NK-92 (cell line): ENCODE data around the gene IL32.
"Not testable (repeated sequence)": the region's sequence is repeated elsewhere in the genome, so short reads cannot be mapped to it uniquely, and the experiment has no call there.

ENCODE experiments used
- DNase-seq: peaks from one replicate; lab custom pipeline; 2025; ENCODE audit not compliant: unreplicated experiment; lab: John Stamatoyannopoulos, UW

Gene IL32

DNA sequence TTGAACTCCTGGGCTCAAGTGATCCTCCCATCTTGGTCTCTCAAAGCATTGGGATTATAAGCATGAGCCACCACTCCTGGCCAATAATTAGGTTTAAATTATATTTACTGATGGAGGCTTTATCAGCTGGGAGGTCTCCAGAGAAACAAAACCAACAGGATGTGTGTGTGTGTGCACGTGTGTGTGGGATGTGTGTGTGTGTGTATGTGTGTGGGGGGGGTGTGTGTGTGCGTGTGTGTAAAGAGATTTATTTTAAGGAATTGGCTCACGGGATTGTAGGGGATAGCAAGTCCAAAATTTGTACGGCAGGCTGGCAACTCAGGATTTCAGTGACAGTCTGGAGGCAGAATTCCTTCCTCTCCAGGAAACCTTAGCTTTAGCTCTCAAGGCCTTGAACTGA, 14.4 kb upstream of the IL32 start:
- DNase-seq = no peak

- DNase-seq = no peak
Observed at GRCh38 chr16:3051494-3051893, 13.9 kb upstream of the IL32 start.

- DNase-seq = not testable (repeated sequence)
Observed at GRCh38 chr16:3052571-3053329, 12.7 kb upstream of the IL32 start.

- DNase-seq = not testable (repeated sequence)
Observed at GRCh38 chr16:3053330-3053710, 12.1 kb upstream of the IL32 start.

- no peak for DNase-seq
Observed at GRCh38 chr16:3054965-3055733, 10.3 kb upstream of the IL32 start.

DNA sequence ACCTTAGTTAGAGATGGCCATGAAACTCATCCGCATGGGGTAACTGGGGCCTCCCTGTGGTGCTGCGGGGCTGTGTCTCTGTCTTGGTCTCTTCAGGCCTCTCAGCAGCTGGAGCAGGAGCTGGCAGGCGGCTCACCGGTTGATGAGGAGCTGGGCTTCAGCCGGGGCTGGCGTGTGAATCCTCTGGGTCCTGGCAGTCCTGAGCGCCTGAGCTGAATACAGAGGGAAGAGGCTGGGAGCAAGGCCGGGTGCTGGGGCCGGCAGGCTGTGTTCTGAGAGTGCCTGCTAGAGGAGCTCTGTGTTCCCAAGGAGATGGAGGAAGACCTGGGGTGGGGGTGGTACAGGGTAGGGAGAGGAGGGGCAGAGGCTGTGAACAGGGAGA, 9.7 kb upstream of the IL32 start:
- not testable (repeated sequence) for DNase-seq

DNA sequence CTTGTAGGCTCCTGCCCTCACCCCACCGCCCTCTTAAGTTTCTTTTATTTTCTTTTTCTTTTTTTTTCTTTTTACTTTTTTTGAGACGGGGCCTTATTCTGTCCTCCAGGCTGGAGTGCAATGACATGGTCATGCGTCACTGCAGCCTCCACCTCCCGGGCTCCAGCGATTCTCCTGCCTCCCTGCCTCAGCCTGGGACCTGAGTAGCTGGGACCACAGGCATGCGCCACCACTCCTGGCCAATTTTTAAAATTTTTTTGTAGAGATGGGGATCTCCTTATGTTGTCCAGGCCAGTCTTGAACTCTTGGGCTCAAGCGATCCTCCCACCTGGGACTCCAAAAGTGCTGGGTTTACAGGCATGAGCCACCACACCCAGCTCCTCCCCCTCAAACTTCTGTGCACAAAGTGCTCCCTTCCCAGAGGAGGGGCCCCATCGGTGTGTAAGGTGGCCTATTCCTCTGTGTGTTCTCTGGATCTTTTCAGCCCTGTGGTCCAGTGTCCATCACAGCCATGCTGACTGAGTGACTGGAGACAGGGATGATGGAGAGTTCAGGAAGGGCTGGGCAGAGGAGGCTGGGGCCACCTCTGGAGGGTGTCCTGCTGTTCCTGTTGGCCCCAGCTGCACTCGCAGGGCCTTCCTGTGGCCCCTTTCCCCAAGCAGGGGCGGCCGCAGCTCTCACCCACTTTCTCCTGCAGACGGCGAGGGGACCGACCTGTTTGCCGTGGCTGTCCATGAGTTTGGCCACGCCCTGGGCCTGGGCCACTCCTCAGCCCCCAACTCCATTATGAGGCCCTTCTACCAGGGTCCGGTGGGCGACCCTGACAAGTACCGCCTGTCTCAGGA, 8.9 kb upstream of the IL32 start:
- DNase-seq = no peak

GRCh38 chr16:3057181-3058138, 8.0 kb upstream of the IL32 start:
- DNase-seq = no peak

DNA sequence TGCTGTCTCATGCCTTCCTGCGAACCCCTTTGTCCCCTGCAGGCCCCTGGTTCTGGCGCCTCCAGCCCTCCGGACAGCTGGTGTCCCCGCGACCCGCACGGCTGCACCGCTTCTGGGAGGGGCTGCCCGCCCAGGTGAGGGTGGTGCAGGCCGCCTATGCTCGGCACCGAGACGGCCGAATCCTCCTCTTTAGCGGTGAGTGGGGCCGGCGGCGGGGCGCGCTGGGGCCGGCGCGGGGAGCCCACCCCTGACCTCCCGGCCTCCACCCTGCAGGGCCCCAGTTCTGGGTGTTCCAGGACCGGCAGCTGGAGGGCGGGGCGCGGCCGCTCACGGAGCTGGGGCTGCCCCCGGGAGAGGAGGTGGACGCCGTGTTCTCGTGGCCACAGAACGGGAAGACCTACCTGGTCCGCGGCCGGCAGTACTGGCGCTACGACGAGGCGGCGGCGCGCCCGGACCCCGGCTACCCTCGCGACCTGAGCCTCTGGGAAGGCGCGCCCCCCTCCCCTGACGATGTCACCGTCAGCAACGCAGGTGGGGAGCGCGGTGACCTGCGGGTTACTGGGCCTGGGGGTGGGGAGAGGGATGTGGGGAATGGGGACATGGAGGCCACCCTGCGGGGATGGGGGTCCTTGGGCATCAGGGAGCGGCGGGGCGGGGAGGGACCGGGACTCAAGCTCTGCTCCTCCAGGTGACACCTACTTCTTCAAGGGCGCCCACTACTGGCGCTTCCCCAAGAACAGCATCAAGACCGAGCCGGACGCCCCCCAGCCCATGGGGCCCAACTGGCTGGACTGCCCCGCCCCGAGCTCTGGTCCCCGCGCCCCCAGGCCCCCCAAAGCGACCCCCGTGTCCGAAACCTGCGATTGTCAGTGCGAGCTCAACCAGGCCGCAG, 7.1 kb upstream of the IL32 start:
- DNase-seq = no peak

DNA sequence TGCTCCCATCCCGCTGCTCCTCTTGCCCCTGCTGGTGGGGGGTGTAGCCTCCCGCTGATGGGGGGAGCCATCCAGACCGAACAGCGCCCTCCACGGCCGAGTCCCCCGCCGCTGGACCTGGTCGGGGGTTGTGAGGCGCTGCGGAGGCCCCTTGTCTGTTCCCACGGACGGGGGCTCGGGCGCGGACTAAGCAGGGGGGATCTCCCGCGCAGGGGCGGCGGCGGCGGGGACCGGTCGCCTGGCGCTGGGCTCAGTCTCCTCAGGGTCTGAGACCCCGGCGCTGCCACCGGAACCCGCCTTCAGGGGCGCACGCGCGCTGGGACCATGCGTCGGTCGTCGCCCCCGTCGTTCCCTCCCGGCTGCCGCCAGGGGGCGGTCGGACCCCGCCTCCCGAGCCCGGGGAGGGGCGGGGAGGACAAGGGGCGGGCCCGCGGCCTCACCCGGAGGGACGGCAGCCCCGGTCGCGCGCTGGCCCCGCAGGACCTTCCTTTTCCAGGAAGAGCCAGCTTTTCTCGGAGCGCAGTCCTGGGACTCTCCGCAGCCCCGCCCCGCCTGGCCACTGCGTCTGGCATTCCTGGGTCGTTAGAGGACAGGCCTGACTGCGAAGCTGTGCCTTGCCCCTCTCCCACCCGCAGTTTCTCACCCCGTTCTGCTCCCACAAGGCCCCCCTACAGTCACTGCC, 6.3 kb upstream of the IL32 start:
- no peak for DNase-seq

DNA sequence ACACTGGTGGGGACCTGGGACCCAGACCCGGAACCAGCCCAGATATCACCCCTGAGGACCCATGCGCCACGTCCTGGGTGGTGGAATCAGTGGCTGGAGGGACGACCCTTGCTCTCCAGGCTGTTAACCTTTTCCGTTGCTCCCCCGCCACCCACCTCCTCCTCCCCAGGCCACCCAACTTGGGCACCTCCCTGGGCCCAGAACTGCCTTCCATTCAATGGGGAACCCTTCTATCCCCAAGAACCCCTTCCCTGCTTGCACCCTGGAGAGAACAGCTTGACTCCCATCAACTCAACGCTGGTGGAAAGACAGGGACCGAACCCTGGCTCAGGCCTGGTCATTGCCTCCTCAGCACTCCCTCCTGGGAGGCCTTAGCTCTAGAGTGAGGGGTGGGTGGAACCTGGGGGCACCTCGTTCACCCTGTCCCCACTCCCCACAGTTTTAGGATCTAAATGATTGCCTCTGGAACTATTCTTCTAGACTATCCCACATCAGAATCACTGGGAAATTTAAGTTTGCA, 5.7 kb upstream of the IL32 start:
- DNase-seq = no peak

- no peak for DNase-seq
Observed at GRCh38 chr16:3060339-3061127, 4.9 kb upstream of the IL32 start.

- DNase-seq = no peak
Observed at GRCh38 chr16:3062553-3062952, 2.9 kb upstream of the IL32 start.

DNA sequence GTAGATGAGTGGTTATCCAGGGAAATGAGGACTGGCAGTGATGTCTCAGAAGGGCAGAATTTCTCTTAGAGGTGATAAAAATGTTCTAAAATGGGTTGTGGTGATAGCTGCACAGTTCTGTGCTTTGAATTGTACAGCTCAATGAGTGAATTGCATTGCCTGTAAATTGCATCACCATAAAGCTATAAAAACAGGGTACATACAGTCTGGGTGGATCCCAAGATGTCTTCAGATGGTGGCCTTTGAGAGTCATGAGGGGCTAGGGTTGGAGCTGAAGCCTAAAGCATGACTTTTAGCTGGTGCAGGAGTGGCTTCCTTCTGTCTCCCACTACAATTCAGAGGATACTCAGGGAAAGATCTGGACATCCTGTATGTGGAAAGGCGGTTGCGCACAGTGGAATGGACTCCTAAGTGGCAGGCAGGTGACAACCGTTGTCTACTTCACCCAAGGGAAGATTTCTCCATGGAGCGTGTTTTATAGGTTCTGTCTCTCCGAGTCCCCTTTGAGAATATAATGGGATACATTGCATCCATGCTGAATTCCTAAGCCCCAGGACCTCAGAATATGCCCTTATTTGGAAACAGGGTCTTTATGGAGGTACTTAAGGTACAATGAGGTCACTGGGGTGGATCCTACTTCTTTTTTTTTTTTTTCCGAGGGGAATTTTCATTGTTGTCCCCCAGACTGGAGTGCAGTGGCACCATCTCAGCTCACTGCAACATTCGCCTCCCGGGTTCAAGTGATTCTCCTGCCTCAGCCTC, 1.6 kb upstream of the IL32 start:
- no peak for DNase-seq

- DNase-seq = no peak
Observed at GRCh38 chr16:3065742-3066439, 451 bp downstream of the IL32 start.

DNA sequence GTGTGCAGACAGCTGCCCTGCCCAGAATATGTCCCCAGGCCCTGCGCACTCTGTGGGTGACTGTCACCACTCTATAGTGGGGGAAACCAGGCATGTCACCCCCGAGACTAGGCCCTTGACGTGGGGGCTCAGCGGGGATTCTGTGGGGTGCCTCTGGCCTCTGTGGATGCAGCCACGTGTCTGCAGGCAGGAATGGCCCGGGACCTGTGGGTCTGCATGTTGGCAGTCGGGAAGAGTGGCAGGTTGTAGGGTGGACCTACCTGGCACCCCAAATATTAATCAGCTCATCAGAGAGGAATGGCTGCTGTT, 954 bp downstream of the IL32 start:
- DNase-seq = no peak

DNA sequence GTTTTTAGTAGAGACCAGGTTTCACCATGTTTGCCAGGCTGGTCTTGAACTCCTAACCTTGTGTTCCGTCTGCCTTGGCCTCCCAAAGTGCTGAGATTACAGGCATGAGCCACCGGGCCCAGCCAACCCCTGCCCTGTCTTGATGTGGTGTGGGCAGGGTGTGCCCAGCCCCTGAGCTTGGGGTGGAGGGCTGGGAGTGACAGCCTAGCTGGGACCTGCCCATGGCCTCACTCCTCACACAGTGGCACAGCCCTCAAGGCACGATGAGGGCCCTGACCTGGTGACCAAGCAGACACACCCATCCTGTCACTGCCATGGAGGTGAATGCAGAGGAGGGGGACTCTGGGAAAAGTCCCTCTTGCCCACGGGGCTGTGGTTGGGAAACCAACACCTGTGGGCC, 3.0 kb downstream of the IL32 start:
- no peak for DNase-seq
